Left ventricle myocardium inferior (tissue), 1 donor: ENCODE measurements around the gene ZNF628. TPM values are rescaled to one million over a fixed set of nuclear protein-coding genes. Genes with fewer than 3 reads are reported as not detected.

ENCODE experiments used
- DNase-seq: peaks from one replicate; pipeline ENCODE4 v3.0.0-alpha.2; 2020
- H3K27ac ChIP-seq: fragments of 200-600 bp; replicated peaks from 2 replicates; pipeline ENCODE4 v1.8.0; 2021
- H3K27me3 ChIP-seq: fragments of 200-600 bp; 2 replicates; pipeline ENCODE4 v1.8.0; 2021; ENCODE audit warnings: low read depth
- H3K36me3 ChIP-seq: fragments of 200-600 bp; 2 replicates; pipeline ENCODE4 v1.8.0; 2021
- H3K4me1 ChIP-seq: fragments of 200-600 bp; 2 replicates; pipeline ENCODE4 v1.8.0; 2021
- H3K4me3 ChIP-seq: fragments of 200-600 bp; 2 replicates; pipeline ENCODE4 v1.8.0; 2021; ENCODE audit warnings: mild to moderate bottlenecking, moderate library complexity
- H3K9me3 ChIP-seq: fragments of 200-600 bp; replicated peaks from 2 replicates; pipeline ENCODE4 v1.8.0; 2021
- intact Hi-C: fragments of 100-400 bp; cut with micrococcal nuclease; formaldehyde crosslinking; loops from one replicate; pipeline ENCODE4 v1.11.0; 2022
- total RNA-seq: library from RNA; stranded (reverse); fragmentation: NEBNext Ultra II Directional; extraction: Animal tissue kit (Norgen Biotek cat#: 25700); gene quantifications from one replicate; pipeline ENCODE4 v1.2.1, GENCODE V29; 2021
- TF ChIP-seq, protein P1 (sequence below): fragments of 200-600 bp; IDR thresholded peaks from 2 replicates; pipeline ENCODE4 v1.8.0; 2021; ENCODE audit warnings: antibody characterized with exemption, mild to moderate bottlenecking, borderline replicate concordance
- donor health status: DM: no; HTN: yes; CAD: no; lungs with severe emphysema.

ZNF628 gene
- total RNA-seq, 1 donor from 2014 or later: 5.4 TPM

DNA sequence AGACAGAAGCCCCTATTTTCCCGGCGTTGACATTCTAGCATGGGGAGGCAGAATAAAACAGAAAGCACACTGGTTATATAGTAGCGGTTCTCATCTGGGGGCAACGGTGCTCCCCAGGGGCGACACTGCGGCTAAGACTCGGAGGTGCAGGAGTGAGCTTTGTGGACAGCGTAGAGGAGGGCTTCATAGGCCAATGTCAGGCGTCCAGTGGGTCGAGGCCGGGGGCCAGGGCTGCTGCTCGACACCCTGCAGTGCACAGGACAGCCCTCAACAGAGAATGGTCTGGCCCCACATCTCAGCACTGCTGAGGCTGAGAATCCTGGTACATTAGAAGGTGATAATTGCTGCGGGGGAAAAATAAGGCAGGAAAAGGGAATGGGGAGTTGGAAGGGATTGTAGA lies 1.5 kb downstream of the ZNF628 start:
- H3K4me3 ChIP-seq: peak overlapping the region; percentile 73
- H3K4me1 ChIP-seq: peaks cover 34% of the 10 kb centered on the region
- no peak overlapping the region for H3K27ac ChIP-seq
- H3K36me3 ChIP-seq: peaks cover 14% of the 10 kb centered on the region
- intact Hi-C loops: no loop called here
- H3K9me3 ChIP-seq: no peaks in the 10 kb centered on the region
- TF ChIP-seq, protein P1, sequence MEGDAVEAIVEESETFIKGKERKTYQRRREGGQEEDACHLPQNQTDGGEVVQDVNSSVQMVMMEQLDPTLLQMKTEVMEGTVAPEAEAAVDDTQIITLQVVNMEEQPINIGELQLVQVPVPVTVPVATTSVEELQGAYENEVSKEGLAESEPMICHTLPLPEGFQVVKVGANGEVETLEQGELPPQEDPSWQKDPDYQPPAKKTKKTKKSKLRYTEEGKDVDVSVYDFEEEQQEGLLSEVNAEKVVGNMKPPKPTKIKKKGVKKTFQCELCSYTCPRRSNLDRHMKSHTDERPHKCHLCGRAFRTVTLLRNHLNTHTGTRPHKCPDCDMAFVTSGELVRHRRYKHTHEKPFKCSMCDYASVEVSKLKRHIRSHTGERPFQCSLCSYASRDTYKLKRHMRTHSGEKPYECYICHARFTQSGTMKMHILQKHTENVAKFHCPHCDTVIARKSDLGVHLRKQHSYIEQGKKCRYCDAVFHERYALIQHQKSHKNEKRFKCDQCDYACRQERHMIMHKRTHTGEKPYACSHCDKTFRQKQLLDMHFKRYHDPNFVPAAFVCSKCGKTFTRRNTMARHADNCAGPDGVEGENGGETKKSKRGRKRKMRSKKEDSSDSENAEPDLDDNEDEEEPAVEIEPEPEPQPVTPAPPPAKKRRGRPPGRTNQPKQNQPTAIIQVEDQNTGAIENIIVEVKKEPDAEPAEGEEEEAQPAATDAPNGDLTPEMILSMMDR: no peak
- no peaks in the 10 kb centered on the region for H3K27me3 ChIP-seq
- no peak for DNase-seq

DNA sequence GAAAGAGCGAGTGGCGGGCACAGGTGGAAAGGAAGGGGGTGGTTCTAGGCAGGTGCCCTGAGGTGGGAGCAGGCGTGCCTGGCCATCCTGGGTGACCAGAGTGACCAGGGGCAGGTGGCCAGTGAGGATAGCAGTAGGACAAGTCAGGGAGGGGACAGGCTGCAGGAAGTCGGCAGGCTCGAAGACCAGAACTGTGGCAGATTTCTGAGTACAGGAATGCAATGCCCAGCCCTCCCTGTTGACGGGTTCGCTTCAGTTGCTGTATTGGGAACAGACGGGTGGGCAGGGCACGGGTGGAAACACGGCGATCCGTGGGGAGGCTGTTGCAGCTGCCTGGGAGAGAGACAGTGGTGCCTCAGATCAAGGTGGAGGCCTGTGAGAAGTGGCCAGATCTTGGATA lies 1.9 kb downstream of the ZNF628 start:
- no peak for DNase-seq
- Histone ChIP-seq H3K9me3 (no peaks in the 10 kb centered on the region), H3K36me3 (peaks cover 19% of the 10 kb centered on the region), H3K27ac (no peak overlapping the region), H3K4me1 (peaks cover 38% of the 10 kb centered on the region), H3K4me3 (no peak overlapping the region), H3K27me3 (no peaks in the 10 kb centered on the region)
- TF ChIP-seq, protein P1: no peak
- intact Hi-C loops: no loop called here

DNA sequence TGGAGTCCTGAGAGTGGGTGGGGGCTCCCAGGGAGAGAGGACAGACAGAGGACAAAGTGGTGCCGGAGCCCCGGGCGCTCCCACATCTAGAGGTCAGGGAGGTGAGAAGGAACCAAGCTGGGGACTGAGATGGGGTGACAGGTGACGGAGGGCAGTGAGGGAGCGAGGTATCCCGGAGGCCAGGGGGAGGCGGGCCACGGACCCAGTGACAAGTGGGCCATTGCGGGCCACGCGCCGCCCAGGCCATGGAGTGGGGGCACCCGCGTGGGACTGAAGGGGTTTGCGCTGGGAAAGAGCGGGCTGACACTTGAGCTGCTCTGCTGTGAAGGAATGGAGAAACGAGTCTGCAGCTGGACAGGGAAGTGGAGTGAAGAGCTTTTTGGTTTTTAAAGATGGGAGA lies 2.6 kb downstream of the ZNF628 start:
- DNase-seq: no peak
- no peaks in the 10 kb centered on the region for H3K9me3 ChIP-seq
- H3K36me3 ChIP-seq: peaks cover 25% of the 10 kb centered on the region
- no peak overlapping the region for H3K4me3 ChIP-seq
- peaks cover 45% of the 10 kb centered on the region for H3K4me1 ChIP-seq
- no peaks in the 10 kb centered on the region for H3K27me3 ChIP-seq
- intact Hi-C loops: no loop called here
- H3K27ac ChIP-seq: no peak overlapping the region
- TF ChIP-seq, protein P1: no peak

DNA sequence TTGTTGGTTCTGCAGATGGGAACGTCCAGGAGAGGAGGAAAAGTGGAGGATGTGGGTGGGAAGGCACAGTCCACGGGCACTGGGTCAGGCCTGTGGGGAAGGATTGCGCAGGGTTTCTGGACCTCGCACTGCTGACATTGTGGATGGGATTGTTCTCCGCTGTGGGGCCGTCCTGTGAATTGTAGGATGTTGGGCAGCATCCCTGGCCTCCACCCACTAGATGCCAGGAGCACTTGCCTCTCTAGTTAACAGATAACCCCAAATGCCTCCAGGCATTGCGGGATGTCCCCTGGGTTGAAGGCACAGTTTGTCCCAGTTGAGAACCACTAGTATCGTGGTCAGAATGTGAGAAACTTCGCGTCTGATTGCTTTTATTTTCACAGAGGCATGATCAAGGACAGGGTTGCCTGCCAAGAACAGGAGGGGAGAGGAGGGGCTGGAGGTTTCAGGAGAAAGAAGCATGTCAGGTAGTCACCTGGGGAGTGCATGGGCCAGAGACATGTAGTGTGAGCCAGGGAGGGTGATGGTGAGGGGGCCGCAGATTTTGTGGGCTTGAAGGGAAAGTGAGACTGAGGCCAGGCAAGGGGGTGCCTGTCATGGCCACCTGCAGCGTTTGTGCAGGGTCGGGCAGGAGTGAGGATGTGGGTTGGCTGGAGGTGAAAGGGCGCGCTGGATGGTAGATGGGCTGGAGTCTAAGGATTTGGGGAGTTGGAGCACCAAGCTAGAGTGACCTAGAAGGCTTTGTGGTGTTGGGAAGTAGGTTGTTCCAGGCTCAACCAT lies 3.2 kb downstream of the ZNF628 start:
- H3K4me1 ChIP-seq: peaks cover 51% of the 10 kb centered on the region
- H3K27ac ChIP-seq: no peak overlapping the region
- TF ChIP-seq, protein P1: no peak
- peaks cover 25% of the 10 kb centered on the region for H3K36me3 ChIP-seq
- no peak for DNase-seq
- intact Hi-C loops: no loop called here
- H3K27me3 ChIP-seq: no peaks in the 10 kb centered on the region
- no peak overlapping the region for H3K4me3 ChIP-seq
- H3K9me3 ChIP-seq: no peaks in the 10 kb centered on the region

DNA sequence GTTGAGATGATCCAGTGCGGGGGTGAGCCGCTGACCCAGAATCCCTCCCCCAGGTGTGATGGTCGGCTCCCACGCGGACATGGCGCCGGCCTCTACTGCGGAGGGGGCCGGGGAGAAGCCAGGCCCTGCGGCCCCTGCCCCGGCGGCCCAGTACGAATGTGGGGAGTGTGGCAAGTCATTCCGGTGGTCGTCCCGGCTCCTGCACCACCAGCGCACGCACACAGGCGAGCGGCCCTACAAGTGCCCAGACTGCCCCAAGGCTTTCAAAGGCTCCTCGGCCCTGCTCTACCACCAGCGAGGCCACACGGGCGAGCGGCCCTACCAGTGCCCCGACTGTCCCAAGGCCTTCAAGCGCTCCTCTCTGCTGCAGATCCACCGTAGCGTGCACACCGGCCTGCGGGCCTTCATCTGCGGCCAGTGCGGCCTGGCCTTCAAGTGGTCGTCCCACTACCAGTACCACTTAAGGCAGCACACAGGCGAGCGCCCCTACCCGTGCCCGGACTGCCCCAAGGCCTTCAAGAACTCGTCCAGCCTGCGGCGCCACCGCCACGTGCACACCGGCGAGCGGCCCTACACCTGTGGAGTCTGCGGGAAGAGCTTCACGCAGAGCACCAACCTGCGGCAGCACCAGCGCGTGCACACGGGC lies 4.9 kb downstream of the ZNF628 start:
- Histone ChIP-seq H3K4me3 (no peak overlapping the region), H3K4me1 (peaks cover 61% of the 10 kb centered on the region), H3K27me3 (no peaks in the 10 kb centered on the region), H3K36me3 (peaks cover 25% of the 10 kb centered on the region), H3K27ac (no peak overlapping the region), H3K9me3 (no peaks in the 10 kb centered on the region)
- TF ChIP-seq, protein P1: no peak
- intact Hi-C loops: no loop called here
- no peak for DNase-seq
